H9 (cell line): ENCODE measurements around the gene ARID1B. TPM values are rescaled to one million over a fixed set of nuclear protein-coding genes. Genes with fewer than 3 reads are reported as not detected.

Experiments
- DNase-seq: peaks from one replicate; pipeline ENCODE4 v3.0.0-alpha.2; 2017
- H2AFZ ChIP-seq: one replicate; pipeline ENCODE4 v1.6.1; 2013; ENCODE audit warnings: mild to moderate bottlenecking, low read length, control low read depth, moderate library complexity
- H2AK5ac ChIP-seq: 2 replicates; pipeline ENCODE4 v1.6.1; 2013; ENCODE audit warnings: low read length, control low read depth, mixed read lengths; ENCODE audit not compliant: insufficient read length
- H2BK120ac ChIP-seq: one replicate; pipeline ENCODE4 v1.6.1; 2013; ENCODE audit warnings: low read depth, mild to moderate bottlenecking, low read length, control low read depth, inconsistent platforms; ENCODE audit not compliant: poor library complexity, severe bottlenecking
- H2BK12ac ChIP-seq: 2 replicates; pipeline ENCODE4 v1.6.1; 2013; ENCODE audit warnings: low read length, control low read depth, mixed read lengths, low read depth; ENCODE audit not compliant: insufficient read length
- H2BK15ac ChIP-seq: 2 replicates; pipeline ENCODE4 v1.6.1; 2013; ENCODE audit warnings: low read depth, low read length, control low read depth
- H2BK20ac ChIP-seq: one replicate; pipeline ENCODE4 v1.6.1; 2013; ENCODE audit warnings: low read depth, mild to moderate bottlenecking, low read length, control low read depth, inconsistent platforms; ENCODE audit not compliant: poor library complexity, severe bottlenecking
- H2BK5ac ChIP-seq: 2 replicates; pipeline ENCODE4 v1.6.1; 2013; ENCODE audit warnings: low read length, control low read depth, mixed read lengths; ENCODE audit not compliant: insufficient read length
- H3K14ac ChIP-seq: 2 replicates; pipeline ENCODE4 v1.6.1; 2013; ENCODE audit warnings: low read length, control low read depth; ENCODE audit not compliant: insufficient read depth
- H3K18ac ChIP-seq: 2 replicates; pipeline ENCODE4 v1.6.1; 2013; ENCODE audit warnings: low read depth, mild to moderate bottlenecking, mixed read lengths, low read length, control low read depth; ENCODE audit not compliant: insufficient read length
- H3K23ac ChIP-seq: 2 replicates; pipeline ENCODE4 v1.6.1; 2013; ENCODE audit warnings: low read length, control low read depth, mixed read lengths, low read depth; ENCODE audit not compliant: insufficient read length
- H3K23me2 ChIP-seq: 2 replicates; pipeline ENCODE4 v1.6.1; 2013; ENCODE audit warnings: low read depth, mild to moderate bottlenecking, mixed read lengths, low read length, control low read depth; ENCODE audit not compliant: insufficient read length, poor library complexity, severe bottlenecking
- H3K27ac ChIP-seq: 2 replicates; pipeline ENCODE4 v1.5.1; 2013; ENCODE audit warnings: low read length, control low read depth, mixed read lengths, low read depth; ENCODE audit not compliant: insufficient read length
- H3K27me3 ChIP-seq: 2 replicates; pipeline ENCODE4 v1.6.1; 2013; ENCODE audit warnings: low read length, control low read depth, inconsistent platforms; ENCODE audit not compliant: insufficient read depth
- H3K4ac ChIP-seq: 2 replicates; pipeline ENCODE4 v1.6.1; 2013; ENCODE audit warnings: low read depth, mild to moderate bottlenecking, control low read depth, inconsistent platforms, low read length, moderate library complexity
- H3K4me1 ChIP-seq: 2 replicates; pipeline ENCODE4 v1.6.1; 2013; ENCODE audit warnings: low read length, control low read depth, inconsistent platforms; ENCODE audit not compliant: insufficient read depth
- H3K4me2 ChIP-seq: 2 replicates; pipeline ENCODE4 v1.6.1; 2013; ENCODE audit warnings: low read length, control low read depth, mixed read lengths; ENCODE audit not compliant: insufficient read length, insufficient read depth
- H3K56ac ChIP-seq: 2 replicates; pipeline ENCODE4 v1.6.1; 2013; ENCODE audit warnings: low read depth, mild to moderate bottlenecking, mixed read lengths, low read length, control low read depth; ENCODE audit not compliant: insufficient read length
- H3K79me1 ChIP-seq: 2 replicates; pipeline ENCODE4 v1.6.1; 2013; ENCODE audit warnings: low read depth, mild to moderate bottlenecking, moderate library complexity, low read length, control low read depth, inconsistent platforms; ENCODE audit not compliant: insufficient read depth, poor library complexity, severe bottlenecking
- H3K79me2 ChIP-seq: 2 replicates; pipeline ENCODE4 v1.6.1; 2013; ENCODE audit warnings: low read length, control low read depth, inconsistent platforms; ENCODE audit not compliant: insufficient read depth
- H3K9ac ChIP-seq: 2 replicates; pipeline ENCODE4 v1.6.1; 2013; ENCODE audit warnings: low read length, control low read depth, mixed read lengths; ENCODE audit not compliant: insufficient read length; ENCODE audit errors: extremely low read depth
- H3K9me3 ChIP-seq: one replicate; pipeline ENCODE4 v1.6.1; 2013; ENCODE audit warnings: low read depth, low read length, inconsistent platforms; ENCODE audit not compliant: control insufficient read depth
- H3T11ph ChIP-seq: one replicate; pipeline ENCODE4 v1.6.1; 2013; ENCODE audit warnings: mild to moderate bottlenecking, low read length, control low read depth, inconsistent platforms
- H4K20me1 ChIP-seq: one replicate; pipeline ENCODE4 v1.6.1; 2013; ENCODE audit not compliant: control insufficient read depth, insufficient read length, insufficient read depth
- H4K5ac ChIP-seq: 2 replicates; pipeline ENCODE4 v1.6.1; 2013; ENCODE audit warnings: low read depth, mild to moderate bottlenecking, mixed read lengths, low read length, control low read depth; ENCODE audit not compliant: insufficient read length
- H4K8ac ChIP-seq: replicated peaks from 2 replicates; pipeline ENCODE4 v1.6.1; 2013; ENCODE audit warnings: low read length, control low read depth, mixed read lengths, low read depth; ENCODE audit not compliant: insufficient read length
- H4K91ac ChIP-seq: 2 replicates; pipeline ENCODE4 v1.6.1; 2013; ENCODE audit warnings: low read depth, mild to moderate bottlenecking, moderate library complexity, mixed read lengths, low read length, control low read depth; ENCODE audit not compliant: insufficient read length
- H3K27ac Mint-ChIP-seq, 3 experiments: 2 replicates in 2 of 3; 3 replicates in 1 of 3; pipeline ENCODE4 v1.8.0; 2020 to 2021; ENCODE audit warnings: mixed read lengths in 3 of 3, mild to moderate bottlenecking in 1 of 3, moderate library complexity in 1 of 3
- H3K27me3 Mint-ChIP-seq: 2 replicates; pipeline ENCODE4 v1.8.0; 2021; ENCODE audit warnings: low read depth, mild to moderate bottlenecking, moderate library complexity, mixed read lengths
- H3K36me3 Mint-ChIP-seq, 3 experiments: 2 replicates in 2 of 3; 3 replicates in 1 of 3; pipeline ENCODE4 v1.8.0; 2020 to 2021; ENCODE audit warnings: low read depth in 3 of 3, mixed read lengths in 3 of 3; ENCODE audit not compliant: insufficient read depth in 1 of 3
- H3K4me1 Mint-ChIP-seq, 2 experiments: 2 replicates each; pipeline ENCODE4 v1.8.0; 2020; ENCODE audit warnings: mixed read lengths in 2 of 2
- H3K4me3 Mint-ChIP-seq, 2 experiments: 2 replicates in 1 of 2; 3 replicates in 1 of 2; pipeline ENCODE4 v1.8.0; 2020 to 2021; ENCODE audit warnings: mild to moderate bottlenecking in 2 of 2, mixed read lengths in 2 of 2, moderate library complexity in 1 of 2
- H3K9me3 Mint-ChIP-seq, 2 experiments: 2 replicates in 1 of 2; 3 replicates in 1 of 2; pipeline ENCODE4 v1.8.0; 2020; ENCODE audit warnings: mild to moderate bottlenecking in 2 of 2, mixed read lengths in 2 of 2, moderate library complexity in 1 of 2
- CTCF ChIP-seq: fragments of 200-600 bp; sonication (generic); conservative IDR thresholded peaks from 3 replicates; pipeline ENCODE4 v1.8.0; 2021; ENCODE audit warnings: antibody characterized with exemption, mild to moderate bottlenecking
- WGBS: extraction: QIAGEN DNeasy Blood & Tissue Kit; methylation state at CpG from one replicate; pipeline ENCODE4 v1.1.7; 2013; ENCODE audit warnings: missing lambda C conversion rate, low lambda C conversion rate, mixed read lengths; ENCODE audit not compliant: insufficient read length; ENCODE audit errors: extremely low coverage; 5-methylcytosine and 5-hydroxymethylcytosine counted together
- total RNA-seq: library from RNA; stranded (reverse); gene quantifications from 2 replicates; pipeline ENCODE4 v1.2.1, GENCODE V29; 2021

ARID1B gene
- total RNA-seq, 1 experiment from 2014 or later = 88.2 TPM

- no CpG with 5 or more reads among the region's 17 CpGs for WGBS
- Histone ChIP-seq H2BK15ac (no peak overlapping the region), H4K8ac (no peak overlapping the region), H2AFZ (no peak overlapping the region), H3K14ac (no peak overlapping the region), H4K20me1 (no peaks in the 10 kb centered on the region), H2BK12ac (no peak overlapping the region), H3K79me2 (no peaks in the 10 kb centered on the region), H3K9me3 (no peaks in the 10 kb centered on the region), H2AK5ac (no peak overlapping the region), H3T11ph (no peak overlapping the region), H3K4ac (no peak overlapping the region), H2BK20ac (no peak overlapping the region), H3K27ac (no peak overlapping the region), H4K5ac (no peak overlapping the region), H3K18ac (no peak overlapping the region), H3K4me2 (no peak overlapping the region), H3K23ac (no peak overlapping the region), H3K23me2 (no peaks in the 10 kb centered on the region), H4K91ac (no peak overlapping the region), H3K56ac (no peak overlapping the region), H3K27me3 (no peaks in the 10 kb centered on the region), H3K9ac (no peak overlapping the region), H3K79me1 (no peaks in the 10 kb centered on the region), H2BK120ac (no peak overlapping the region), H3K4me1 (0 out of 2 replicates have a peak, but pooled peaks cover 2% of the 10 kb centered on the region), H2BK5ac (no peak overlapping the region)
- Mint-ChIP-seq H3K4me1 (peaks cover 19 to 29% of the 10 kb centered on the region in 2 experiments), H3K27me3 (no peaks in the 10 kb centered on the region; the same call in 1 of the 2 replicates), H3K9me3 (no peaks in the 10 kb centered on the region), H3K36me3 (peaks cover 0 to 13% (median 8%) of the 10 kb centered on the region in 3 experiments; a peak in 5 of 7 replicates), H3K4me3 (no peak overlapping the region), H3K27ac (peak overlapping the region; percentile 25 to 91 (median 87); a peak in 5 of 7 replicates)
- no peak for DNase-seq
- TF ChIP-seq CTCF = no peak
Observed at GRCh38 chr6:157162766-157163433, 385.7 kb downstream of the ARID1B start.
